A673 (cell line): ENCODE data around the gene FBXL7. TPM values are rescaled to one million over a fixed set of nuclear protein-coding genes. Genes with fewer than 3 reads are reported as not detected.

ENCODE experiments used
- BruUV-seq: library from RNA; stranded (reverse); fragments of 400-500 nt; replicated peaks from 2 replicates; lab custom pipeline; 2021; lab: Mats Ljungman, UMichigan
- CTCF ChIA-PET: fragments of 300-600 bp; sonication (Branson Sonifier 250); formaldehyde crosslinking; loops from one replicate; lab custom pipeline; 2022; ENCODE audit warnings: antibody characterized with exemption; lab: Charles Lee
- POLR2A ChIA-PET: fragments of 300-600 bp; sonication (Branson Sonifier 250); formaldehyde crosslinking; loops from one replicate; lab custom pipeline; 2022; ENCODE audit warnings: antibody characterized with exemption; ENCODE audit not compliant: low non-redundant PET; lab: Charles Lee
- DNase-seq: peaks from one replicate; pipeline ENCODE4 v3.0.0-alpha.2; 2015; ENCODE audit warnings: low spot score
- H3K27ac ChIP-seq: fragments of 200-600 bp; sonication (generic); 2 replicates; pipeline ENCODE4 v1.5.1; 2016; ENCODE audit warnings: mixed run types, low read depth, mild to moderate bottlenecking, mixed read lengths, antibody characterized with exemption, low read length; ENCODE audit not compliant: poor library complexity, severe bottlenecking
- H3K27me3 ChIP-seq: fragments of 200-600 bp; sonication (generic); replicated peaks from 2 replicates; pipeline ENCODE4 v1.6.1; 2017; ENCODE audit warnings: mixed run types, low read depth, mild to moderate bottlenecking, mixed read lengths, antibody characterized with exemption, low read length; ENCODE audit not compliant: insufficient read depth, poor library complexity
- H3K36me3 ChIP-seq: fragments of 200-600 bp; sonication (generic); 2 replicates; pipeline ENCODE4 v1.6.1; 2016; ENCODE audit warnings: mixed run types, mild to moderate bottlenecking, mixed read lengths, antibody characterized with exemption, low read length; ENCODE audit not compliant: insufficient read depth, poor library complexity, severe bottlenecking
- H3K4me1 ChIP-seq: fragments of 200-600 bp; sonication (generic); 2 replicates; pipeline ENCODE4 v1.6.1; 2017; ENCODE audit warnings: mixed run types, mild to moderate bottlenecking, mixed read lengths, antibody characterized with exemption, low read length; ENCODE audit not compliant: insufficient read depth, poor library complexity, severe bottlenecking
- H3K4me3 ChIP-seq: fragments of 200-600 bp; sonication (generic); 2 replicates; pipeline ENCODE4 v1.5.1; 2016; ENCODE audit warnings: low read depth, mixed run types, mild to moderate bottlenecking, mixed read lengths, low read length; ENCODE audit not compliant: poor library complexity, severe bottlenecking
- H3K9me3 ChIP-seq: fragments of 200-600 bp; sonication (generic); 2 replicates; pipeline ENCODE4 v1.6.1; 2016; ENCODE audit warnings: mixed run types, low read depth, mild to moderate bottlenecking, mixed read lengths, antibody characterized with exemption, low read length; ENCODE audit not compliant: poor library complexity, severe bottlenecking
- EZH2 ChIP-seq: fragments of 200-600 bp; sonication (generic); IDR thresholded peaks from 2 replicates; pipeline ENCODE4 v1.6.1; 2017; ENCODE audit warnings: borderline replicate concordance, low read depth, mild to moderate bottlenecking, mixed read lengths, antibody characterized with exemption, low read length; ENCODE audit not compliant: poor library complexity, severe bottlenecking
- intact Hi-C: fragments of 100-400 bp; cut with micrococcal nuclease; formaldehyde crosslinking; loops from one replicate; pipeline ENCODE4 v1.10.0; 2022; ENCODE audit not compliant: unreplicated experiment
- total RNA-seq: library from RNA; stranded (reverse); gene quantifications from 2 replicates; pipeline ENCODE4 v1.2.3, GENCODE V29; 2021
- TF ChIP-seq, protein P1 (sequence below): fragments of 300-800, 200-600 bp; sonication (generic); conservative IDR thresholded peaks from 2 replicates; pipeline ENCODE4 v1.5.1; 2017; ENCODE audit warnings: low read depth, mild to moderate bottlenecking, antibody characterized with exemption, low read length, moderate library complexity, mixed read lengths

The FBXL7 gene
- total RNA-seq, 1 experiment from 2014 or later: 5.9 TPM

DNA sequence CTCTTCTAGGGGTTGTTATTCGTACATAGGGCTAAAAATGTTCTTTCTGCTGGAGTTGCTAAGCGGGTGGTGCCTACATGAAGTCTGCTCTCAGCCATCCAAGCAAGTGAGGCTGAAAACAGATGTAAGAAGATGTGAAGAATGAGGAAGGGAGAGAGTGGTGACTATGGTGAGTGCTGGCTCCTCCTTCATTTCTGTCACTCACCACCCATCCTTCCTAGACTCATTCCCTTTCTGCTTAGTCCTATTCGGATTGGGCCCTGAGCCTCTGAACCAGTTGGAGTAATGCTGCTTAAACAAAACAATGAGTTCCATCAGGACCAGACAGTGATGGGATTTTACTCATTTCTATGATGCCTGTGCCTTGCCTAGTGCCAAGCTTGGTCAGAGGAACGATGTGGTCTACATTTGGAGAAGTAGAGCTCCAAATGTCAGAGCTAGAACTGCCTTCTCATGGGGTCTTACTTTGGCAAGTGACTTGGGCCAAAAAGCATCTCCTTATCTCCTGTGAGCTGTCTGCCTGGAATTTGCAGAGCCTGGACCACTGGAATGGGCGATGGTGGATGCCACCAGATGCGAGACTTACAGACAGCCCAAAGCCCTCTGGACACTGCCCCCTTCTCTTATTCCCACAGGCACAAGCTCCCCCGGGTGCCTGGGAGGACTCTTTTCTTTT, 192.9 kb downstream of the FBXL7 start:
- TF ChIP-seq EZH2: no peak
- TF ChIP-seq, protein P1, sequence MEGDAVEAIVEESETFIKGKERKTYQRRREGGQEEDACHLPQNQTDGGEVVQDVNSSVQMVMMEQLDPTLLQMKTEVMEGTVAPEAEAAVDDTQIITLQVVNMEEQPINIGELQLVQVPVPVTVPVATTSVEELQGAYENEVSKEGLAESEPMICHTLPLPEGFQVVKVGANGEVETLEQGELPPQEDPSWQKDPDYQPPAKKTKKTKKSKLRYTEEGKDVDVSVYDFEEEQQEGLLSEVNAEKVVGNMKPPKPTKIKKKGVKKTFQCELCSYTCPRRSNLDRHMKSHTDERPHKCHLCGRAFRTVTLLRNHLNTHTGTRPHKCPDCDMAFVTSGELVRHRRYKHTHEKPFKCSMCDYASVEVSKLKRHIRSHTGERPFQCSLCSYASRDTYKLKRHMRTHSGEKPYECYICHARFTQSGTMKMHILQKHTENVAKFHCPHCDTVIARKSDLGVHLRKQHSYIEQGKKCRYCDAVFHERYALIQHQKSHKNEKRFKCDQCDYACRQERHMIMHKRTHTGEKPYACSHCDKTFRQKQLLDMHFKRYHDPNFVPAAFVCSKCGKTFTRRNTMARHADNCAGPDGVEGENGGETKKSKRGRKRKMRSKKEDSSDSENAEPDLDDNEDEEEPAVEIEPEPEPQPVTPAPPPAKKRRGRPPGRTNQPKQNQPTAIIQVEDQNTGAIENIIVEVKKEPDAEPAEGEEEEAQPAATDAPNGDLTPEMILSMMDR: no peak
- Histone ChIP-seq H3K36me3 (no peaks in the 10 kb centered on the region), H3K27me3 (no peaks in the 10 kb centered on the region), H3K4me1 (peaks cover 2% of the 10 kb centered on the region), H3K9me3 (no peaks in the 10 kb centered on the region), H3K27ac (no peak overlapping the region), H3K4me3 (no peak overlapping the region)
- CTCF ChIA-PET: no interaction called here
- intact Hi-C loops: no loop called here
- no peak for DNase-seq
- POLR2A ChIA-PET: no interaction called here
- BruUV-seq: no TSS peak

DNA sequence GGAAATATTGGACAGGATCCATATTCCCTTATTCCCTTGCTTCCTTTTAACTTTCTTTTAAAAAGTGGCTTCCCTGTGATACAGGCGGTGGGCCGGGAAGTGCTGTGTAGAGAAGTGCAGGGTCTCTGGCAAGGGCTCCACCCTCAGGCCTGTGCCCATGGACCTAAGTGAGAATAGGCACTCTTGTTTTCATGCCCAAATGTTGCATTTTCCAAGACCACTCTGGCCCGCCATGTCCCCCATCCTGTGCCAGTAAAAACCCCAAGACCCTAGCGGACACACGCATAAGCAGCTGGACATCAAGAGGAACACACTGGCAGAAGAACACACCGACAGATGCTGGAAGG, 193.4 kb downstream of the FBXL7 start:
- intact Hi-C loops: no loop called here
- TF ChIP-seq EZH2: no peak
- TF ChIP-seq, protein P1: no peak
- Histone ChIP-seq H3K27me3 (no peaks in the 10 kb centered on the region), H3K27ac (no peak overlapping the region), H3K4me3 (no peak overlapping the region), H3K9me3 (no peaks in the 10 kb centered on the region), H3K36me3 (no peaks in the 10 kb centered on the region), H3K4me1 (peaks cover 2% of the 10 kb centered on the region)
- no peak for DNase-seq
- ChIA-PET CTCF (no interaction called here), POLR2A (no interaction called here)
- no TSS peak for BruUV-seq

- Histone ChIP-seq H3K4me1 (peaks cover 2% of the 10 kb centered on the region), H3K9me3 (no peaks in the 10 kb centered on the region), H3K4me3 (no peak overlapping the region), H3K27ac (no peak overlapping the region), H3K36me3 (no peaks in the 10 kb centered on the region), H3K27me3 (no peaks in the 10 kb centered on the region)
- CTCF ChIA-PET: interaction anchor here (0.6 kb wide), 1 partner anchor 1119 kb away, joined by 3 read pairs; no protein-coding TSS in a partner anchor
- no TSS peak for BruUV-seq
- TF ChIP-seq, protein P1: no peak
- TF ChIP-seq EZH2: no peak
- intact Hi-C loops: no loop called here
- DNase-seq: no peak
- POLR2A ChIA-PET: no interaction called here
Observed at GRCh38 chr5:15693933-15694332, 194.0 kb downstream of the FBXL7 start.
